MM.1S (cell line): ENCODE results near the gene PERM1.
A peak's percentile ranks its signal among the peaks of the same experiment; 100 is the strongest.

Experiments used
- DNase-seq: peaks from one replicate; pipeline ENCODE4 v3.0.0-alpha.2; 2015
- H2AFZ ChIP-seq: fragments of 300-600 bp; sonication (generic); 2 replicates; pipeline ENCODE4 v1.6.0; 2016; ENCODE audit warnings: antibody characterized with exemption, low read length
- H3F3A ChIP-seq: fragments of 300-600 bp; sonication (generic); 2 replicates; pipeline ENCODE4 v1.6.1; 2016; ENCODE audit warnings: mild to moderate bottlenecking, antibody characterized with exemption, low read length, moderate library complexity, mixed read lengths; ENCODE audit not compliant: insufficient read depth
- H3K27ac ChIP-seq: fragments of 300-600 bp; sonication (generic); 2 replicates; pipeline ENCODE4 v1.5.1; 2016; ENCODE audit warnings: mild to moderate bottlenecking, low read length
- H3K27me3 ChIP-seq: fragments of 300-600 bp; sonication (generic); replicated peaks from 2 replicates; pipeline ENCODE4 v1.6.0; 2016; ENCODE audit warnings: low read length; ENCODE audit not compliant: insufficient read depth
- H3K36me3 ChIP-seq: fragments of 300-600 bp; sonication (generic); replicated peaks from 2 replicates; pipeline ENCODE4 v1.6.1; 2016; ENCODE audit warnings: mild to moderate bottlenecking, low read length, mixed read lengths; ENCODE audit not compliant: insufficient read depth
- H3K4me1 ChIP-seq: fragments of 300-600 bp; sonication (generic); 2 replicates; pipeline ENCODE4 v1.6.1; 2016; ENCODE audit warnings: low read length, mixed read lengths
- H3K4me2 ChIP-seq: fragments of 300-600 bp; sonication (generic); 2 replicates; pipeline ENCODE4 v1.6.0; 2016; ENCODE audit warnings: low read depth, low read length
- H3K4me3 ChIP-seq: fragments of 300-600 bp; sonication (generic); 2 replicates; pipeline ENCODE4 v1.5.1; 2016; ENCODE audit warnings: low read length, mixed read lengths
- H3K79me2 ChIP-seq: fragments of 300-600 bp; sonication (generic); 2 replicates; pipeline ENCODE4 v1.6.1; 2016; ENCODE audit warnings: mixed run types, low read length, mixed read lengths
- H3K9ac ChIP-seq: fragments of 300-600 bp; sonication (generic); 2 replicates; pipeline ENCODE4 v1.6.1; 2016; ENCODE audit warnings: low read length, mixed read lengths
- H3K9me2 ChIP-seq: fragments of 300-600 bp; sonication (generic); replicated peaks from 2 replicates; pipeline ENCODE4 v1.6.1; 2016; ENCODE audit warnings: mild to moderate bottlenecking, low read length, mixed read lengths; ENCODE audit not compliant: insufficient read depth
- H3K9me3 ChIP-seq: fragments of 300-600 bp; sonication (generic); replicated peaks from 2 replicates; pipeline ENCODE4 v1.6.1; 2016; ENCODE audit warnings: mild to moderate bottlenecking, low read length, mixed read lengths; ENCODE audit not compliant: insufficient read depth
- H4K20me1 ChIP-seq: fragments of 300-600 bp; sonication (generic); 2 replicates; pipeline ENCODE4 v1.6.1; 2016; ENCODE audit warnings: mild to moderate bottlenecking, low read length, moderate library complexity, mixed read lengths; ENCODE audit not compliant: insufficient read depth
- EZH2 ChIP-seq: fragments of 300-600 bp; sonication (generic); optimal IDR thresholded peaks from 2 replicates; pipeline ENCODE3; 2017; ENCODE audit warnings: low read depth, mild to moderate bottlenecking, antibody characterized with exemption, low read length, mixed read lengths
- EZH2phosphoT487 ChIP-seq: fragments of 300-600 bp; sonication (generic); IDR thresholded peaks from 2 replicates; pipeline ENCODE4 v1.6.1; 2018; ENCODE audit warnings: antibody characterized with exemption, low read length
- TF ChIP-seq, protein P1 (sequence below): fragments of 300-600 bp; sonication (generic); IDR thresholded peaks from 2 replicates; pipeline ENCODE4 v1.5.1; 2016; ENCODE audit warnings: antibody characterized with exemption, low read length, mixed read lengths

PERM1 gene

GRCh38 chr1:970242-970972, 11.5 kb downstream of the PERM1 start:
- Histone ChIP-seq H3K9me2 (no peaks in the 10 kb centered on the region), H3K27ac (no peak overlapping the region), H4K20me1 (no peaks in the 10 kb centered on the region), H3K9ac (no peak overlapping the region), H3K79me2 (no peaks in the 10 kb centered on the region), H3K9me3 (no peaks in the 10 kb centered on the region), H3K4me1 (peaks cover 9% of the 10 kb centered on the region), H2AFZ (no peak overlapping the region), H3K36me3 (no peaks in the 10 kb centered on the region), H3K4me2 (no peak overlapping the region), H3K27me3 (peaks cover 13% of the 10 kb centered on the region; the same call in 1 of the 2 replicates), H3F3A (peaks cover 4% of the 10 kb centered on the region; the same call in 1 of the 2 replicates), H3K4me3 (no peak overlapping the region)
- DNase-seq = no peak
- no peak for TF ChIP-seq EZH2
- no peak for TF ChIP-seq EZH2phosphoT487
- TF ChIP-seq, protein P1, sequence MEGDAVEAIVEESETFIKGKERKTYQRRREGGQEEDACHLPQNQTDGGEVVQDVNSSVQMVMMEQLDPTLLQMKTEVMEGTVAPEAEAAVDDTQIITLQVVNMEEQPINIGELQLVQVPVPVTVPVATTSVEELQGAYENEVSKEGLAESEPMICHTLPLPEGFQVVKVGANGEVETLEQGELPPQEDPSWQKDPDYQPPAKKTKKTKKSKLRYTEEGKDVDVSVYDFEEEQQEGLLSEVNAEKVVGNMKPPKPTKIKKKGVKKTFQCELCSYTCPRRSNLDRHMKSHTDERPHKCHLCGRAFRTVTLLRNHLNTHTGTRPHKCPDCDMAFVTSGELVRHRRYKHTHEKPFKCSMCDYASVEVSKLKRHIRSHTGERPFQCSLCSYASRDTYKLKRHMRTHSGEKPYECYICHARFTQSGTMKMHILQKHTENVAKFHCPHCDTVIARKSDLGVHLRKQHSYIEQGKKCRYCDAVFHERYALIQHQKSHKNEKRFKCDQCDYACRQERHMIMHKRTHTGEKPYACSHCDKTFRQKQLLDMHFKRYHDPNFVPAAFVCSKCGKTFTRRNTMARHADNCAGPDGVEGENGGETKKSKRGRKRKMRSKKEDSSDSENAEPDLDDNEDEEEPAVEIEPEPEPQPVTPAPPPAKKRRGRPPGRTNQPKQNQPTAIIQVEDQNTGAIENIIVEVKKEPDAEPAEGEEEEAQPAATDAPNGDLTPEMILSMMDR = no peak

DNA sequence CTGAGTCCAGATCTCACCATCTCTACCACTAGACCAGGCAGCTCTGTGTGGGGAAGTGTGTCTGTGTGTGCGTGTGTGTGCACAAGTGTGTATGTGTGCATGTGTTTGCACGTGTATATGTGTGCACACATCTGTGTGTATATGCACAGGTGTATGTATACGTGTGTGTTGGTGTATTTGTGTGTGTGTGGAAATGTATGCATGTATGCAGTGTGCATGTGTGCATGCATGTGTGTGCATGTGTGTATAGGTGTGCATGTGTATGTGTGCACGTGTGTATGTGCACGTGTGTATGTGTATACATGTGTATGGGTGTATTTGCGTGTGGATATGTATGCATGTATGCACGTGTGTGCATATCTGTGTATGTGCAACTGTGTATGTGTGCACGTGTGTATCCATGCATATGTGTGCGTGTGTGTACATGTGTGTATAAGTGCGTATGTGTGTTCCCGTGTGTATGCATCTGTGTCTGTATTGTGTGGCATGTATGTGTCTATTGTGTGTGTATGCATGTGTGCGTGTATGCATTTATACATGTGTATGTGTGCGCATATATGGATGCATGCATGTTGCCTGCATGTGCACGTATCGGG, 12.5 kb downstream of the PERM1 start:
- H3K9me3 ChIP-seq = no peaks in the 10 kb centered on the region
- H3K4me3 ChIP-seq = no peak overlapping the region
- H4K20me1 ChIP-seq = no peaks in the 10 kb centered on the region
- H2AFZ ChIP-seq = no peak overlapping the region
- DNase-seq = no peak
- no peaks in the 10 kb centered on the region for H3K79me2 ChIP-seq
- no peak overlapping the region for H3K27ac ChIP-seq
- peaks cover 9% of the 10 kb centered on the region; the same call in 1 of the 2 replicates for H3K27me3 ChIP-seq
- TF ChIP-seq EZH2 (no peak), EZH2phosphoT487 (no peak)
- TF ChIP-seq, protein P1 = no peak
- H3K4me2 ChIP-seq = no peak overlapping the region
- H3F3A ChIP-seq = peaks cover 4% of the 10 kb centered on the region; the same call in 1 of the 2 replicates
- peaks cover 9% of the 10 kb centered on the region for H3K4me1 ChIP-seq
- H3K36me3 ChIP-seq = no peaks in the 10 kb centered on the region
- H3K9me2 ChIP-seq = no peaks in the 10 kb centered on the region
- no peak overlapping the region for H3K9ac ChIP-seq

DNA sequence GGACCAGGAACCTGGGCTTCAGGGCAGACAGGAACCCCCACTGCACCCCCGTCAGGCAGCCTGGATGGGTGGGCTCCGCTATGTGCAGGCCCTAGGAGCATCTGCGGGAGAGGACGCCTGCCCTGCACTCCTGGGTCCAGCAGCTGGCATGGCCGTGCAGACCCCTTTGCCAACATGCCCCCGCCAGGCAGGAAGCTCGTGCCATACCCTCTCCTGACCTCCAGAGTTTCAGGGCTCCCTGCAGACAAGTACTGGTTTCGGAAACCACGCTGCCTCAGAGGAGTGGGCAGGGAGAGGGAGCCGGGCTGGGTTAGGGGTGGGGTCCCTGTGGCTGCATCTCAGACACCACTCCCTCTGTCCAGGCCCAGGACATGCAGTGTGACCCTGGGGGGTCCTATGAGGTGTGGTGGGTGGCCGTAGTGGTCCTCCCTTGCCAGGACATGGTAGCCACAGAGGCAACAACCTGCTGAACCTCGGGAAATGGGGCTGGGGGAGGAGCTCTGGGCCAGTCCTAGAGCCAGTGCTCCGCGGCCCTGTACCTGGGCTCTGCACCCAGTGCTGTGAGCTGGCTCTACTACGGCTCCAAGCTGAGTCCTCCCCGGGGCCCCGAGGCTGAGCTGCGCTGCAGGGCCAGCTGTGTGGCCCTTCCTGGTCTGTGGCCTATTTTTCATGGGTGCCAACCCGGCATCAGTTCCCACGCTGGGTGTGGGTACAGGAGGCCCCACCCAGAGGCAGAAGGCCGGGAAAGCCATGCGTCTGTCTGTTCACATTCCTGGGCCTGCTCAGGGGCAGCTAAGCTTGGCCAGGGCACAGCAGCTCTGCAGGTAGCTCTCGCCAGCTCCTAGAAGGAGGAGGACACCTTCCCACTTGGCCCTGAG, 14.2 kb downstream of the PERM1 start:
- no peak for DNase-seq
- H3K79me2 ChIP-seq = no peaks in the 10 kb centered on the region
- H3K27me3 ChIP-seq = no peaks in the 10 kb centered on the region
- no peaks in the 10 kb centered on the region for H3K9me3 ChIP-seq
- H2AFZ ChIP-seq = no peak overlapping the region
- H3K27ac ChIP-seq = no peak overlapping the region
- H3K9ac ChIP-seq = no peak overlapping the region
- H4K20me1 ChIP-seq = no peaks in the 10 kb centered on the region
- no peak overlapping the region for H3K4me3 ChIP-seq
- no peak for TF ChIP-seq EZH2phosphoT487
- no peak for TF ChIP-seq EZH2
- TF ChIP-seq, protein P1 = no peak
- H3K9me2 ChIP-seq = no peaks in the 10 kb centered on the region
- H3K4me1 ChIP-seq = peaks cover 9% of the 10 kb centered on the region
- H3K36me3 ChIP-seq = no peaks in the 10 kb centered on the region
- H3F3A ChIP-seq = peaks cover 4% of the 10 kb centered on the region; the same call in 1 of the 2 replicates
- peak overlapping the region; percentile 100; the same call in 1 of the 2 replicates for H3K4me2 ChIP-seq
